Measurements from ENCODE around the gene IFRD1. TPM values are rescaled to one million over a fixed set of nuclear protein-coding genes. Genes with fewer than 3 reads are reported as not detected.

Gene IFRD1
- total RNA-seq, 1 experiment from 2014 or later: 67.8 TPM

- Histone ChIP-seq H3K4ac (ENCODE audit: low read depth, low read length) (no peak overlapping the region), H2BK15ac (ENCODE audit: low read depth, low read length) (no peak overlapping the region), H3K27me3 (ENCODE audit: insufficient read depth, low read length) (no peaks in the 10 kb centered on the region), H3T11ph (ENCODE audit: low read length) (no peak overlapping the region), H3K4me1 (ENCODE audit: insufficient read depth, low read length) (no peaks in the 10 kb centered on the region), H2BK5ac (ENCODE audit: insufficient read length, low read length) (no peak overlapping the region), H3K4me2 (ENCODE audit: insufficient read depth, insufficient read length, low read length) (no peak overlapping the region), H4K5ac (ENCODE audit: insufficient read length, low read depth, low read length) (no peak overlapping the region), H3K14ac (ENCODE audit: insufficient read depth, low read length) (no peak overlapping the region), H3K56ac (ENCODE audit: insufficient read length, low read depth, low read length) (no peak overlapping the region), H3K27ac (ENCODE audit: insufficient read length, low read depth, low read length) (no peak overlapping the region), H2BK20ac (ENCODE audit: low read depth, low read length, poor library complexity, severe bottlenecking) (no peak overlapping the region), H3K23ac (ENCODE audit: insufficient read length, low read depth, low read length) (no peak overlapping the region), H3K9me3 (ENCODE audit: control insufficient read depth, low read depth, low read length) (no peaks in the 10 kb centered on the region), H3K23me2 (ENCODE audit: insufficient read length, low read depth, low read length, poor library complexity, severe bottlenecking) (no peaks in the 10 kb centered on the region), H4K20me1 (ENCODE audit: control insufficient read depth, insufficient read depth, insufficient read length) (no peaks in the 10 kb centered on the region), H2BK12ac (ENCODE audit: insufficient read length, low read depth, low read length) (no peak overlapping the region), H3K79me1 (ENCODE audit: insufficient read depth, low read depth, low read length, poor library complexity, severe bottlenecking) (no peaks in the 10 kb centered on the region), H4K8ac (replicated peaks; ENCODE audit: insufficient read length, low read depth, low read length) (no peak overlapping the region), H3K18ac (ENCODE audit: insufficient read length, low read depth, low read length) (no peak overlapping the region), H3K9ac (ENCODE audit: extremely low read depth, insufficient read length, low read length) (no peak overlapping the region), H2AK5ac (ENCODE audit: insufficient read length, low read length) (no peak overlapping the region), H4K91ac (ENCODE audit: insufficient read length, low read depth, low read length) (no peak overlapping the region), H2BK120ac (ENCODE audit: low read depth, low read length, poor library complexity, severe bottlenecking) (no peak overlapping the region), H3K79me2 (ENCODE audit: insufficient read depth, low read length) (no peaks in the 10 kb centered on the region), H2AFZ (ENCODE audit: low read length) (no peak overlapping the region)
- no peaks in the 10 kb centered on the region; a peak in 2 of 7 replicates for H3K36me3 Mint-ChIP-seq (ENCODE audit: insufficient read depth in 1 of 3, low read depth in 3 of 3)
- no CpG with 5 or more reads among the region's 1 CpG for WGBS (ENCODE audit: extremely low coverage, insufficient read length, low lambda C conversion rate)
- no peaks in the 10 kb centered on the region for H3K9me3 Mint-ChIP-seq
- no peak overlapping the region for H3K27ac Mint-ChIP-seq
- no peaks in the 10 kb centered on the region for H3K4me1 Mint-ChIP-seq
- H3K4me3 Mint-ChIP-seq: no peak overlapping the region
- DNase-seq: no peak
- TF ChIP-seq, protein P1, sequence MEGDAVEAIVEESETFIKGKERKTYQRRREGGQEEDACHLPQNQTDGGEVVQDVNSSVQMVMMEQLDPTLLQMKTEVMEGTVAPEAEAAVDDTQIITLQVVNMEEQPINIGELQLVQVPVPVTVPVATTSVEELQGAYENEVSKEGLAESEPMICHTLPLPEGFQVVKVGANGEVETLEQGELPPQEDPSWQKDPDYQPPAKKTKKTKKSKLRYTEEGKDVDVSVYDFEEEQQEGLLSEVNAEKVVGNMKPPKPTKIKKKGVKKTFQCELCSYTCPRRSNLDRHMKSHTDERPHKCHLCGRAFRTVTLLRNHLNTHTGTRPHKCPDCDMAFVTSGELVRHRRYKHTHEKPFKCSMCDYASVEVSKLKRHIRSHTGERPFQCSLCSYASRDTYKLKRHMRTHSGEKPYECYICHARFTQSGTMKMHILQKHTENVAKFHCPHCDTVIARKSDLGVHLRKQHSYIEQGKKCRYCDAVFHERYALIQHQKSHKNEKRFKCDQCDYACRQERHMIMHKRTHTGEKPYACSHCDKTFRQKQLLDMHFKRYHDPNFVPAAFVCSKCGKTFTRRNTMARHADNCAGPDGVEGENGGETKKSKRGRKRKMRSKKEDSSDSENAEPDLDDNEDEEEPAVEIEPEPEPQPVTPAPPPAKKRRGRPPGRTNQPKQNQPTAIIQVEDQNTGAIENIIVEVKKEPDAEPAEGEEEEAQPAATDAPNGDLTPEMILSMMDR (conservative IDR thresholded peaks at IDR 0.05): no peak
- no peaks in the 10 kb centered on the region for H3K27me3 Mint-ChIP-seq (ENCODE audit: low read depth)
Observed at GRCh38 chr7:112439476-112439875, 10.8 kb upstream of the IFRD1 start.
